Peyer's patch (tissue), 4 donors: ENCODE measurements around the gene RAB35. TPM values are rescaled to one million over a fixed set of nuclear protein-coding genes. Genes with fewer than 3 reads are reported as not detected.

Experiments
- DNase-seq, 3 donors: peaks; one replicate each; pipeline ENCODE4 v3.0.0-alpha.2; 2017 to 2019
- H3K27ac ChIP-seq, 4 donors: fragments of 200-600 bp; sonication (generic); one replicate each; pipeline ENCODE4 v1.5.1; 2016 to 2019
- H3K27me3 ChIP-seq, 2 donors: fragments of 200-600 bp; sonication (generic); one replicate each; pipeline ENCODE4 v1.5.1; 2019
- H3K36me3 ChIP-seq, 3 donors: fragments of 200-600 bp; sonication (generic); one replicate each; pipeline ENCODE4 v1.5.1; 2016 to 2019
- H3K4me1 ChIP-seq, 4 donors: fragments of 200-600 bp; sonication (generic); one replicate each; pipeline ENCODE4 v1.5.1; 2016 to 2019
- H3K4me3 ChIP-seq, 4 donors: fragments of 200-600 bp; sonication (generic); 1 replicate in 3 of 4; 2 replicates in 1 of 4; pipeline ENCODE4 v1.5.1; 2016 to 2019; ENCODE audit warnings: mild to moderate bottlenecking in 1 of 4
- H3K9me3 ChIP-seq, 4 donors: fragments of 200-600 bp; sonication (generic); one replicate each; pipeline ENCODE4 v1.5.1; 2016 to 2019; ENCODE audit warnings: mild to moderate bottlenecking in 1 of 4
- POLR2A ChIP-seq, 2 donors: fragments of 450-650 bp; IDR thresholded peaks; one replicate each; pipeline ENCODE4 v1.5.1; 2017; ENCODE audit warnings: antibody characterized with exemption in 2 of 2, mild to moderate bottlenecking in 2 of 2, moderate library complexity in 2 of 2
- total RNA-seq, 4 donors: library from RNA; depleted of rRNA; stranded (reverse); fragments of >200 nt; gene quantifications; one replicate each; pipeline ENCODE4 v1.1.0, GENCODE V29; 2016
- TF ChIP-seq, protein P1 (sequence below), 6 experiments: fragments of 450-650 bp in 4 of 6; fragments of 200-600 bp in 2 of 6; sonication (generic) in 1 of 6; IDR thresholded peaks; one replicate each; pipeline ENCODE4 v1.5.1; 2017 to 2019; ENCODE audit warnings: antibody characterized with exemption in 6 of 6, mild to moderate bottlenecking in 3 of 6, moderate library complexity in 1 of 6

Gene RAB35
- total RNA-seq, 4 donors from 2014 or later, result 16.6 to 22.5 (median 19.1) TPM

GRCh38 chr12:120064054-120064940, 52.3 kb downstream of the RAB35 start:
- H3K4me3 ChIP-seq, result no peak overlapping the region
- TF ChIP-seq, protein P1, sequence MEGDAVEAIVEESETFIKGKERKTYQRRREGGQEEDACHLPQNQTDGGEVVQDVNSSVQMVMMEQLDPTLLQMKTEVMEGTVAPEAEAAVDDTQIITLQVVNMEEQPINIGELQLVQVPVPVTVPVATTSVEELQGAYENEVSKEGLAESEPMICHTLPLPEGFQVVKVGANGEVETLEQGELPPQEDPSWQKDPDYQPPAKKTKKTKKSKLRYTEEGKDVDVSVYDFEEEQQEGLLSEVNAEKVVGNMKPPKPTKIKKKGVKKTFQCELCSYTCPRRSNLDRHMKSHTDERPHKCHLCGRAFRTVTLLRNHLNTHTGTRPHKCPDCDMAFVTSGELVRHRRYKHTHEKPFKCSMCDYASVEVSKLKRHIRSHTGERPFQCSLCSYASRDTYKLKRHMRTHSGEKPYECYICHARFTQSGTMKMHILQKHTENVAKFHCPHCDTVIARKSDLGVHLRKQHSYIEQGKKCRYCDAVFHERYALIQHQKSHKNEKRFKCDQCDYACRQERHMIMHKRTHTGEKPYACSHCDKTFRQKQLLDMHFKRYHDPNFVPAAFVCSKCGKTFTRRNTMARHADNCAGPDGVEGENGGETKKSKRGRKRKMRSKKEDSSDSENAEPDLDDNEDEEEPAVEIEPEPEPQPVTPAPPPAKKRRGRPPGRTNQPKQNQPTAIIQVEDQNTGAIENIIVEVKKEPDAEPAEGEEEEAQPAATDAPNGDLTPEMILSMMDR (IDR thresholded peaks at IDR 0.05), result no peak
- TF ChIP-seq POLR2A (IDR thresholded peaks at IDR 0.05), result no peak
- H3K27me3 ChIP-seq, result no peaks in the 10 kb centered on the region
- H3K36me3 ChIP-seq, result no peaks in the 10 kb centered on the region
- no peaks in the 10 kb centered on the region for H3K4me1 ChIP-seq
- no peak overlapping the region for H3K27ac ChIP-seq
- DNase-seq, result no peak
- H3K9me3 ChIP-seq, result no peaks in the 10 kb centered on the region

GRCh38 chr12:120062976-120063579, 53.5 kb downstream of the RAB35 start:
- no peaks in the 10 kb centered on the region for H3K4me1 ChIP-seq
- no peak overlapping the region for H3K4me3 ChIP-seq
- no peak for DNase-seq
- no peak for TF ChIP-seq POLR2A (IDR thresholded peaks at IDR 0.05)
- TF ChIP-seq, protein P1 (IDR thresholded peaks at IDR 0.05), result no peak
- no peaks in the 10 kb centered on the region for H3K9me3 ChIP-seq
- no peaks in the 10 kb centered on the region for H3K27me3 ChIP-seq
- no peak overlapping the region for H3K27ac ChIP-seq
- no peaks in the 10 kb centered on the region for H3K36me3 ChIP-seq

DNA sequence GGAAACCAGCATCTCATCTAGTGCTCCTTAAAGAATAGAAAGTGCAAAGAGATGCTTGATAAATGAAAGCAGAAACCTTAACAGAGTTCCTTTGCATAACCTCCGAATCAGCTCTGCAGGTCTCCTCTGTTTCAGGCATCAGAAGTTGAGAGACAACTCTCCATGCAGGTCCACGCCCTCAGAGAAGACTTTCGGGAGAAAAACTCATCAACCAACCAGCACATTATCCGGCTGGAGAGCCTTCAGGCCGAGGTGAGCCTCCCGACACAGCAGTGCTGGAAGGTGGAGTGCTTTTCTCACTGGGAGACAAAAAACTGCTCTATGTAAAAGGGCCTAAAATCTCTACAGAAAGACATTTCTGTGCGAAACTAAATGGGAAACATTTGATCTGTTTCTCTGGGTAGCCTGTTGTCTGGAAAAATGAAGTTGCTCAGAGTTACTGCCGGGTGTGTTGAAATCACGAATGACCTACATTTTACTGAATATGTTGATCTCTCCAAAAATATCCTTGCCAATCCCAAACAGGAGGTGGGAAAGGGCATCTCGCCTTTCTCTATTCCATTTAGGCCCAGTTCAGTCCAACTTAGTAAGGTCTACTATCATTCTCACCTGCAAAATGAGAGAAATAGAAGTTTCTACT, 54.9 kb downstream of the RAB35 start:
- Histone ChIP-seq H3K4me1 (no peaks in the 10 kb centered on the region), H3K27me3 (no peaks in the 10 kb centered on the region), H3K9me3 (no peaks in the 10 kb centered on the region), H3K27ac (no peak overlapping the region), H3K4me3 (no peak overlapping the region), H3K36me3 (no peaks in the 10 kb centered on the region)
- DNase-seq, result no peak
- TF ChIP-seq, protein P1 (IDR thresholded peaks at IDR 0.05), result no peak
- no peak for TF ChIP-seq POLR2A (IDR thresholded peaks at IDR 0.05)

DNA sequence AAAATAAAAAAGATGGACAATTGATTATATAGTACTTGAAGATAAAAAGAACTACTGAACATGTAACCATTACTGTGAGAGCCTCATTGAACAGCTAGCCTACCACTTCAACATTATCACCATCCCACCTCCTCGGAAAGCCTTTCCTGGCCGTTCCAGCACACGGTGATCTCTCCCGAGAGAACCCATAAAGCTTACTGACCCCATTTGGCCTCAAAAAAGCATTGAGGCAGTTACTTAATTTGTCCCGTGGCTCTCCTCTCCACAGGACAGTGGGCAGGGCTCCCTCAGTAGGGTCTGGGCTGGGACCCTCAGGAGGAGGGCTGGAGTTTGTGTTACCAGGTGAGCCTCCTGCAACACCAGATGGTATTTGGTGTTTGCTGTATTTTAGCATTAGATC, 55.8 kb downstream of the RAB35 start:
- Histone ChIP-seq H3K36me3 (no peaks in the 10 kb centered on the region), H3K27ac (no peak overlapping the region), H3K4me1 (no peaks in the 10 kb centered on the region), H3K27me3 (no peaks in the 10 kb centered on the region), H3K9me3 (no peaks in the 10 kb centered on the region), H3K4me3 (no peak overlapping the region)
- no peak for TF ChIP-seq POLR2A (IDR thresholded peaks at IDR 0.05)
- TF ChIP-seq, protein P1 (IDR thresholded peaks at IDR 0.05), result no peak
- DNase-seq, result no peak

DNA sequence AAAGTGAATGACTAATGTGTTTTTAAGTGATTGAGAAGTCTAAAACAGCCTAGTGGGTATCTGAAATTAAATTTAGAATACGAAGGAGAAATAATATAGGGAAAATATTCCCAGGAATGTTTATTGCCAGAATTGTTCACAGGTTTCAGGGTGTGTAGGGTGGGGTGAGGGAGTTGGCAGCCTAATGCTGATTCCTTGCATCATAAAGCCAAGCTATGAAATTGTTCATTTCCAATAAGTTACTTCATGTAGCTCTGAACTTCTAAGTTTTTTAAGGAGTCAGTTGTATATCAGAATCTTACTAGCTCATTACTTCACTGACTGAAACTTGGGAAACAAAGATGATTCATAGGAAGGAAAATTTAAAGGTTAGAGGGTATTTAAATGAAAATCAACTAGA, 56.4 kb downstream of the RAB35 start:
- Histone ChIP-seq H3K27me3 (no peaks in the 10 kb centered on the region), H3K4me1 (no peaks in the 10 kb centered on the region), H3K36me3 (no peaks in the 10 kb centered on the region), H3K9me3 (no peaks in the 10 kb centered on the region), H3K4me3 (no peak overlapping the region), H3K27ac (no peak overlapping the region)
- TF ChIP-seq POLR2A (IDR thresholded peaks at IDR 0.05), result no peak
- TF ChIP-seq, protein P1 (IDR thresholded peaks at IDR 0.05), result no peak
- no peak for DNase-seq
